Measurements from ENCODE around the gene BID.

Gene BID

GRCh38 chr22:17783773-17784480, 9.7 kb upstream of the BID start:
- no peak for DNase-seq (ENCODE audit: low read depth in 2 of 2)

GRCh38 chr22:17783312-17783711, 9.0 kb upstream of the BID start:
- no peak for DNase-seq (ENCODE audit: low read depth in 2 of 2)

GRCh38 chr22:17782621-17783020, 8.4 kb upstream of the BID start:
- DNase-seq (ENCODE audit: low read depth in 2 of 2): no peak

- DNase-seq (ENCODE audit: low read depth in 2 of 2): no peak
Observed at GRCh38 chr22:17782158-17782557, 7.9 kb upstream of the BID start.

- peak in 1 of 2 donors; percentile 40 for DNase-seq (ENCODE audit: low read depth in 2 of 2)
Observed at GRCh38 chr22:17781319-17782031, 7.2 kb upstream of the BID start.

GRCh38 chr22:17780741-17781318, 6.6 kb upstream of the BID start:
- DNase-seq (ENCODE audit: low read depth in 2 of 2): no peak

GRCh38 chr22:17780116-17780740, 6.0 kb upstream of the BID start:
- no peak for DNase-seq (ENCODE audit: low read depth in 2 of 2)

- DNase-seq (ENCODE audit: low read depth in 2 of 2): no peak
Observed at GRCh38 chr22:17779286-17780115, 5.2 kb upstream of the BID start.

- no peak for DNase-seq (ENCODE audit: low read depth in 2 of 2)
Observed at GRCh38 chr22:17778412-17778976, 4.2 kb upstream of the BID start.

- DNase-seq (ENCODE audit: low read depth in 2 of 2): no peak
Observed at GRCh38 chr22:17777717-17778044, 3.4 kb upstream of the BID start.

- peak in 1 of 2 donors; percentile 22 for DNase-seq (ENCODE audit: low read depth in 2 of 2)
Observed at GRCh38 chr22:17777005-17777716, 2.9 kb upstream of the BID start.

- no peak for DNase-seq (ENCODE audit: low read depth in 2 of 2)
Observed at GRCh38 chr22:17775781-17776465, 1.7 kb upstream of the BID start.

- no peak for DNase-seq (ENCODE audit: low read depth in 2 of 2)
Observed at GRCh38 chr22:17774926-17775685, 837 bp upstream of the BID start.

GRCh38 chr22:17773606-17774205, 563 bp downstream of the BID start:
- peak in 1 of 2 donors; percentile 34 for DNase-seq (ENCODE audit: low read depth in 2 of 2)

GRCh38 chr22:17772958-17773605, 1.2 kb downstream of the BID start:
- no peak for DNase-seq (ENCODE audit: low read depth in 2 of 2)

GRCh38 chr22:17772249-17772957, 1.9 kb downstream of the BID start:
- DNase-seq (ENCODE audit: low read depth in 2 of 2): no peak

- DNase-seq (ENCODE audit: low read depth in 2 of 2): no peak
Observed at GRCh38 chr22:17770180-17771077, 3.8 kb downstream of the BID start.
